ENCODE measurements around the gene CORO1C. TPM values are rescaled to one million over a fixed set of nuclear protein-coding genes. Genes with fewer than 3 reads are reported as not detected.

CORO1C gene
- total and polyA plus RNA-seq, 9 of the 15 experiments (the other 6 are each of a cell fraction or from before 2014, with no cell fraction given): 55.2 to 280 (median 150) TPM

DNA sequence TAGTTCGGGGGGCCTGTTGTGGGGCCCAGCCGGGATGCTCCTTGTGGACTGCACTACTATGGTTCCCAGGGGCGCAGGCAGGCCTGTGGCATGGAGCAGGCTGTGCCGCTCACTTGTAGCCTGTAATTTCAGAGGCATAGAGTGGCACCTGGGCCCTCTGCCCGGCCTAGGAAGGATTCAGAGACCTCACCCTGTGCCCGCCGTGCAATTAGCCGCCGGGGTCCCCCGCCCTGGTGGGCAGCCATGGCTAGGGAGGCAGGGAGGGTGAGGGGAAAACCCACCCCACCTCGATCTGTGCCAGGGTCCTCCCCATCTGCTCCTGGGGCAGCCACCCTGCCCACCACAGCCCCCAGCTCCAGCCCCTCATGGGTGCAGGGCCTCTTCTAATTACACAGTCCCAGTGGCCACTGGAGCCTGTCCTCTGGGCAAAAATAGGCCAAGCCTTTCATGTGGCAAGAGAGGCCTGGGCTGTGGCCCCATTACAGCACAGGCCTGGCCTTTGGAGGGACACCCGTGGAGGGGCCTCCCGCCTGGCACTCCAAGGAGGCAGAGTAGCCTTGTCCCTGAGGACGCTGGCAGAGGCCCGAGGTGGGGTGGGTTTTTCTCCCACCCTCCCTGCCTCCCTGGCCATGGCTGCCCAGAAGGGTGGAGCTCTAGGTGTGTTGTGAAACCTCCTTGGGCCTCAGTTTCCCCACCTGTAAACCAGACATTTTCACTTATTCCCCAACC, 128.2 kb downstream of the CORO1C start (continued):
- TF ChIP-seq, protein P1, sequence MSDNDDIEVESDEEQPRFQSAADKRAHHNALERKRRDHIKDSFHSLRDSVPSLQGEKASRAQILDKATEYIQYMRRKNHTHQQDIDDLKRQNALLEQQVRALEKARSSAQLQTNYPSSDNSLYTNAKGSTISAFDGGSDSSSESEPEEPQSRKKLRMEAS (CRISPR knock-in tag; IDR thresholded peaks at IDR 0.05): no peak
- TF ChIP-seq ZFP36 (IDR thresholded peaks at IDR 0.05; ENCODE audit: low read depth, low read length, partially characterized antibody) (no peak), TRIM24 (IDR thresholded peaks at IDR 0.05) (no peak), NCOA2 (IDR thresholded peaks at IDR 0.05; ENCODE audit: partially characterized antibody in 2 of 2) (no peak), FOS (IDR thresholded peaks at IDR 0.05; ENCODE audit: extremely low read depth, insufficient read length) (no peak), ZNF707 (CRISPR knock-in tag; conservative IDR thresholded peaks at IDR 0.05) (no peak)

DNA sequence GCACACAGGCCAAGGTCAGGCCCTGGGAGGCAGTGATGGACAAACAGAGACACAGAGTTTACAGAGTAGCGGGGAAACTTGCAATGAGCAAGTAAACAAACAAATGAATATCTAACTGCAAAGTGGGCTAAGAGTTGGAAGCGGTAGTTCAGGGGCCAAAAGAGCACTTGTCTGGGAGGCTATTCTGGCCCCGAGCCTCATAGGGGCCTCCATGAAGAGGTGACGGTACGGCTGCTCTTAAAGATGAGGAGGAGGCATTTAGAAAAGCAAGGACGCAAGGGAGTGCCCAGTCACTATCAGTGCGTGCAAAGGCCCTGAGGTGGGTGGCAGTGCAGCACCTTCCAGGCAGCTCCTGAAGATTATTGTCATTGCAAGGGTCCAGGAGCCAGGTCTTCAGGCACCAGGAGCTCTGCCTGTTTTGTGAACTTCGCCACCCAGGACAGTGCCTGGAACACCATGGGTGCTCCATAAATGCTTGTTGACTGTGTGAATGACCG, 129.1 kb downstream of the CORO1C start:
- Histone ChIP-seq H3K9ac (ENCODE audit: insufficient read depth in 1 of 2, low read depth in 2 of 2, low read length in 2 of 2) (no peak overlapping the region), H3K4me3 (no peak overlapping the region), H3K27me3 (ENCODE audit: control insufficient read depth in 2 of 2, insufficient read depth in 2 of 2, low read length in 2 of 2) (no peaks in the 10 kb centered on the region), H3K27ac (ENCODE audit: extremely low read depth, low read depth, low read length) (no peak overlapping the region), H4K20me1 (replicated peaks; ENCODE audit: control insufficient read depth, insufficient read depth, low read length) (peaks cover 6% of the 10 kb centered on the region; the same call in 1 of the 2 replicates), H3K9me3 (replicated peaks; ENCODE audit: control insufficient read depth, insufficient read depth, low read depth, low read length) (no peaks in the 10 kb centered on the region), H3K4me1 (replicated peaks in 1 of 2; ENCODE audit: control insufficient read depth in 2 of 2, insufficient read depth in 2 of 2, low read length in 2 of 2) (peaks cover 0 to 6% of the 10 kb centered on the region in 2 experiments; a peak in 3 of 5 replicates), H2AFZ (ENCODE audit: low read depth, low read length) (no peak overlapping the region), H3K79me2 (ENCODE audit: control insufficient read depth, insufficient read depth, low read length) (no peaks in the 10 kb centered on the region), H3K4me2 (ENCODE audit: insufficient read depth, low read length) (no peak overlapping the region), H3K36me3 (ENCODE audit: control insufficient read depth, insufficient read depth, low read length) (no peaks in the 10 kb centered on the region), H3K9me1 (ENCODE audit: control insufficient read depth, insufficient read depth, low read length) (peaks cover 6% of the 10 kb centered on the region)
- POLR2A ChIA-PET: no interaction called here
- no TSS peak for BruUV-seq (replicated peaks)
- intact Hi-C loops (cut with micrococcal nuclease): no loop called here
- ATAC-seq (no peak), FAIRE-seq (no peak), DNase-seq (ENCODE audit: extremely low read depth in 1 of 4, low spot score in 3 of 4) (no peak)
- in situ Hi-C loops (cut with MboI): no loop called here
- 46% methylated on average over 9 of the region's 9 CpGs for WGBS (ENCODE audit: insufficient coverage, low coverage, missing lambda C conversion rate)
- CTCF ChIA-PET (ENCODE audit: low intra/inter-chr PET ratio): no interaction called here
- TF ChIP-seq, protein P2, sequence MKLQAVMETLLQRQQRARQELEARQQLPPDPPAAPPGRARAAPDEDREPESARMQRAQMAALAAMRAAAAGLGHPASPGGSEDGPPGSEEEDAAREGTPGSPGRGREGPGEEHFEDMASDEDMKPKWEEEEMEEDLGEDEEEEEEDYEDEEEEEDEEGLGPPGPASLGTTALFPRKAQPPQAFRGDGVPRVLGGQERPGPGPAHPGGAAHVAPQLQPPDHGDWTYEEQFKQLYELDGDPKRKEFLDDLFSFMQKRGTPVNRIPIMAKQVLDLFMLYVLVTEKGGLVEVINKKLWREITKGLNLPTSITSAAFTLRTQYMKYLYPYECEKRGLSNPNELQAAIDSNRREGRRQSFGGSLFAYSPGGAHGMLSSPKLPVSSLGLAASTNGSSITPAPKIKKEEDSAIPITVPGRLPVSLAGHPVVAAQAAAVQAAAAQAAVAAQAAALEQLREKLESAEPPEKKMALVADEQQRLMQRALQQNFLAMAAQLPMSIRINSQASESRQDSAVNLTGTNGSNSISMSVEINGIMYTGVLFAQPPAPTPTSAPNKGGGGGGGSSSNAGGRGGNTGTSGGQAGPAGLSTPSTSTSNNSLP (IDR thresholded peaks at IDR 0.05; ENCODE audit: borderline replicate concordance, low read depth, low read length): no peak
- TF ChIP-seq POLR3G (IDR thresholded peaks at IDR 0.05; ENCODE audit: extremely low read depth, insufficient read length, insufficient replicate concordance): no peak
- no peak for TF ChIP-seq HES1 (IDR thresholded peaks at IDR 0.05; ENCODE audit: low read depth)
- TF ChIP-seq FOXA3 (CRISPR knock-in tag; conservative IDR thresholded peaks at IDR 0.05 in 1 of 2, IDR thresholded peaks at IDR 0.05 in 1 of 2): no peak
- peak; percentile 85 for TF ChIP-seq RBM25 (IDR thresholded peaks at IDR 0.05; ENCODE audit: low read depth, low read length, severe bottlenecking)
- no peak for TF ChIP-seq MCM5 (IDR thresholded peaks at IDR 0.05; ENCODE audit: low read depth)
